Metanephros (tissue), 1 donor: ENCODE measurements around the gene CFHR4. TPM values are rescaled to one million over a fixed set of nuclear protein-coding genes. Genes with fewer than 3 reads are reported as not detected.

Source experiments
- total RNA-seq: library from RNA; depleted of rRNA; stranded (reverse); fragments of >200 nt; gene quantifications from one replicate; pipeline ENCODE4 v1.2.3, GENCODE V29; 2014

The CFHR4 gene
- not detected for total RNA-seq

GRCh38 chr1:196887515-196888239 lies at the start of gene CFHR4:
TSS of gene CFHR4 (plus strand) at chr1:196888052. CDS start at chr1:196888151, 99 bp downstream.

DNA sequence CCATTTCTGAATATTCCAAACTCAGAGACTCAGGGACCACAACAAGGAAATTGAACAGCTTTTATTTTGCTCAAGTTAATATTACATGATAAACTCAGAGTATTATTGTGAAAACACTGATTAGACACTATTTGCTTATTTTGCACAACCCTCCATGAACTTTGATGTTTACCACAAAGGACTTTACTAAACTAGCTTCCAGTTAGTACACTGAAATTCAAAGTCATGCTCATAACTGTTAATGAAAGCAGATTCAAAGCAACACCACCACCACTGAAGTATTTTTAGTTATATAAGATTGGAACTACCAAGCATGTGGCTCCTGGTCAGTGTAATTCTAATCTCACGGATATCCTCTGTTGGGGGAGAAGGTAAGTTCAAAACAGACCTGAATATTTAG lies 55.7 kb downstream of the CFHR4 start, which contains the start of gene CFHR2:
CFHR2 (plus strand) TSS at position 171 of the 400 bp plus-strand sequence; CDS start at position 314, 143 bp downstream.

Other genes with a start within 250 kb of the CFHR4 start
- gene CFH, start 236.0 kb upstream of the CFHR4 start, total RNA-seq = 52.7 TPM
- gene CFHR3, start 113.2 kb upstream of the CFHR4 start, total RNA-seq = 0.23 TPM
- not detected for gene CFHR1, start 68.3 kb upstream of the CFHR4 start, total RNA-seq
- gene CFHR2, start 55.7 kb downstream of the CFHR4 start, total RNA-seq = not detected
- gene CFHR5, start 89.5 kb downstream of the CFHR4 start, total RNA-seq = not detected
- not detected for gene F13B, start 179.2 kb downstream of the CFHR4 start, total RNA-seq